ENCODE results near the gene GPHN. TPM values are rescaled to one million over a fixed set of nuclear protein-coding genes. Genes with fewer than 3 reads are reported as not detected.

GPHN gene
- total RNA-seq, 1 experiment from 2014 or later, result 18.1 TPM

DNA sequence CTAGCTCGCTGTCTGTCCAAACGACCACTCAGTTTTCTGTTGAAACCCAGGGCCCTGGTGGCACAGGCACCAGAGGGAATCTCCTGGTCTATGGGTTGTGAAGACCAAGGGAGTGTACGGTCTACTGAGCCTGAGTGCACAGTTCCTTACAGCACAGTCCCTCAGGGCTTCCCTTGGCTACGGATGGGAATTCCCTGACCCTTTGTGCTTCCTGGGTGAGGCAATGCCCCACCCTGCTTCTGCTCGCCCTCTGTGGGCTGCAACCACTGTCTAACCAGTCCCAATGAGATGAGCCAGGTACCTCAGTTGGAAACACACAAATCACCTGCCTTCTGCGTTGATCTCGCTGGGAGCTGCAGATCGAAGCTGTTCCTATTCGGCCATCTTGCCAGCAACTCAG, 22.6 kb downstream of the GPHN start (continued):
- TF ChIP-seq ZNF512 (CRISPR knock-in tag; IDR thresholded peaks at IDR 0.05; ENCODE audit: borderline replicate concordance) (no peak), ATF1 (CRISPR knock-in tag; IDR thresholded peaks at IDR 0.05) (no peak), GABPB1 (CRISPR knock-in tag; IDR thresholded peaks at IDR 0.05) (no peak), SMAD3 (CRISPR knock-in tag; IDR thresholded peaks at IDR 0.05; ENCODE audit: borderline replicate concordance) (no peak), ZNF121 (CRISPR knock-in tag; IDR thresholded peaks at IDR 0.05) (no peak), IRF2 (CRISPR knock-in tag; IDR thresholded peaks at IDR 0.05; ENCODE audit: borderline replicate concordance, low read depth) (no peak), NR3C1 (CRISPR knock-in tag; conservative IDR thresholded peaks at IDR 0.05; ENCODE audit: low read depth) (no peak), PRRX2 (CRISPR knock-in tag; IDR thresholded peaks at IDR 0.05) (no peak), JUN (CRISPR knock-in tag; IDR thresholded peaks at IDR 0.05) (no peak), FOXJ3 (CRISPR knock-in tag; IDR thresholded peaks at IDR 0.05; ENCODE audit: borderline replicate concordance) (no peak)

- no peaks in the 10 kb centered on the region for H3K27me3 Mint-ChIP-seq (ENCODE audit: low read depth)
- no peak for DNase-seq (ENCODE audit: low spot score)
- ATAC-seq, result no peak
- ChIA-PET POLR2A (no interaction called here), CTCF (interaction anchor here (1.5 kb wide), 1 partner anchor 223 kb away, joined by 3 read pairs; no protein-coding TSS in a partner anchor)
- H3K4me1 Mint-ChIP-seq, result 0 out of 2 replicates have a peak, but pooled peaks cover 3% of the 10 kb centered on the region
- no peaks in the 10 kb centered on the region for H3K9me3 Mint-ChIP-seq
- H3K36me3 Mint-ChIP-seq, result no peaks in the 10 kb centered on the region
- TF ChIP-seq SMAD4 (CRISPR knock-in tag; IDR thresholded peaks at IDR 0.05), result no peak
- TF ChIP-seq HMGXB4 (CRISPR knock-in tag; IDR thresholded peaks at IDR 0.05), result no peak
- no peak for TF ChIP-seq FOXK1 (CRISPR knock-in tag; IDR thresholded peaks at IDR 0.05)
- no peak for TF ChIP-seq IRF1 (CRISPR knock-in tag; IDR thresholded peaks at IDR 0.05)
- TF ChIP-seq, protein P1, sequence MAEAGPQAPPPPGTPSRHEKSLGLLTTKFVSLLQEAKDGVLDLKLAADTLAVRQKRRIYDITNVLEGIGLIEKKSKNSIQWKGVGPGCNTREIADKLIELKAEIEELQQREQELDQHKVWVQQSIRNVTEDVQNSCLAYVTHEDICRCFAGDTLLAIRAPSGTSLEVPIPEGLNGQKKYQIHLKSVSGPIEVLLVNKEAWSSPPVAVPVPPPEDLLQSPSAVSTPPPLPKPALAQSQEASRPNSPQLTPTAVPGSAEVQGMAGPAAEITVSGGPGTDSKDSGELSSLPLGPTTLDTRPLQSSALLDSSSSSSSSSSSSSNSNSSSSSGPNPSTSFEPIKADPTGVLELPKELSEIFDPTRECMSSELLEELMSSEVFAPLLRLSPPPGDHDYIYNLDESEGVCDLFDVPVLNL (CRISPR knock-in tag; IDR thresholded peaks at IDR 0.05; ENCODE audit: borderline replicate concordance, low read depth), result no peak
- no peak for TF ChIP-seq ZNF317 (CRISPR knock-in tag; IDR thresholded peaks at IDR 0.05; ENCODE audit: borderline replicate concordance, low read depth)
- TF ChIP-seq SMAD3 (CRISPR knock-in tag; IDR thresholded peaks at IDR 0.05; ENCODE audit: borderline replicate concordance), result no peak
- H3K27ac Mint-ChIP-seq, result no peak overlapping the region
- H3K4me3 Mint-ChIP-seq, result no peak overlapping the region
These were observed 31.1 kb downstream of the GPHN start for GRCh38 chr14:66539034-66539433.

GRCh38 chr14:66540038-66540437, 32.1 kb downstream of the GPHN start:
- POLR2A ChIA-PET, result no interaction called here
- Mint-ChIP-seq H3K4me3 (no peak overlapping the region), H3K27me3 (ENCODE audit: low read depth) (no peaks in the 10 kb centered on the region), H3K36me3 (peaks cover 3% of the 10 kb centered on the region), H3K27ac (no peak overlapping the region), H3K9me3 (no peaks in the 10 kb centered on the region), H3K4me1 (0 out of 2 replicates have a peak, but pooled peaks cover 3% of the 10 kb centered on the region)
- DNase-seq (ENCODE audit: low spot score) (no peak), ATAC-seq (no peak)
- CTCF ChIA-PET, result no interaction called here
- TF ChIP-seq RELA (CRISPR knock-in tag; IDR thresholded peaks at IDR 0.05; ENCODE audit: borderline replicate concordance) (no peak), NR3C1 (CRISPR knock-in tag; conservative IDR thresholded peaks at IDR 0.05; ENCODE audit: low read depth) (no peak), ZNF396 (CRISPR knock-in tag; IDR thresholded peaks at IDR 0.05; ENCODE audit: borderline replicate concordance) (no peak), CTCF (IDR thresholded peaks at IDR 0.05) (no peak), SMAD3 (CRISPR knock-in tag; IDR thresholded peaks at IDR 0.05; ENCODE audit: borderline replicate concordance) (no peak), FOXP1 (CRISPR knock-in tag; IDR thresholded peaks at IDR 0.05; ENCODE audit: borderline replicate concordance) (no peak), SMAD4 (CRISPR knock-in tag; IDR thresholded peaks at IDR 0.05) (no peak), ZNF263 (CRISPR knock-in tag; IDR thresholded peaks at IDR 0.05; ENCODE audit: low read depth) (no peak)
- TF ChIP-seq, protein P2, sequence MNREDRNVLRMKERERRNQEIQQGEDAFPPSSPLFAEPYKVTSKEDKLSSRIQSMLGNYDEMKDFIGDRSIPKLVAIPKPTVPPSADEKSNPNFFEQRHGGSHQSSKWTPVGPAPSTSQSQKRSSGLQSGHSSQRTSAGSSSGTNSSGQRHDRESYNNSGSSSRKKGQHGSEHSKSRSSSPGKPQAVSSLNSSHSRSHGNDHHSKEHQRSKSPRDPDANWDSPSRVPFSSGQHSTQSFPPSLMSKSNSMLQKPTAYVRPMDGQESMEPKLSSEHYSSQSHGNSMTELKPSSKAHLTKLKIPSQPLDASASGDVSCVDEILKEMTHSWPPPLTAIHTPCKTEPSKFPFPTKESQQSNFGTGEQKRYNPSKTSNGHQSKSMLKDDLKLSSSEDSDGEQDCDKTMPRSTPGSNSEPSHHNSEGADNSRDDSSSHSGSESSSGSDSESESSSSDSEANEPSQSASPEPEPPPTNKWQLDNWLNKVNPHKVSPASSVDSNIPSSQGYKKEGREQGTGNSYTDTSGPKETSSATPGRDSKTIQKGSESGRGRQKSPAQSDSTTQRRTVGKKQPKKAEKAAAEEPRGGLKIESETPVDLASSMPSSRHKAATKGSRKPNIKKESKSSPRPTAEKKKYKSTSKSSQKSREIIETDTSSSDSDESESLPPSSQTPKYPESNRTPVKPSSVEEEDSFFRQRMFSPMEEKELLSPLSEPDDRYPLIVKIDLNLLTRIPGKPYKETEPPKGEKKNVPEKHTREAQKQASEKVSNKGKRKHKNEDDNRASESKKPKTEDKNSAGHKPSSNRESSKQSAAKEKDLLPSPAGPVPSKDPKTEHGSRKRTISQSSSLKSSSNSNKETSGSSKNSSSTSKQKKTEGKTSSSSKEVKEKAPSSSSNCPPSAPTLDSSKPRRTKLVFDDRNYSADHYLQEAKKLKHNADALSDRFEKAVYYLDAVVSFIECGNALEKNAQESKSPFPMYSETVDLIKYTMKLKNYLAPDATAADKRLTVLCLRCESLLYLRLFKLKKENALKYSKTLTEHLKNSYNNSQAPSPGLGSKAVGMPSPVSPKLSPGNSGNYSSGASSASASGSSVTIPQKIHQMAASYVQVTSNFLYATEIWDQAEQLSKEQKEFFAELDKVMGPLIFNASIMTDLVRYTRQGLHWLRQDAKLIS (CRISPR knock-in tag; IDR thresholded peaks at IDR 0.05; ENCODE audit: borderline replicate concordance), result no peak
